Esophagus muscularis mucosa (tissue), 4 donors: ENCODE data around the gene BAAT. TPM values are rescaled to one million over a fixed set of nuclear protein-coding genes. Genes with fewer than 3 reads are reported as not detected.

Source experiments
- DNase-seq: peaks from one replicate; pipeline ENCODE4 v3.0.0-alpha.2; 2017; ENCODE audit errors: extremely low spot score
- H3K27ac ChIP-seq, 4 donors: fragments of 200-600 bp; sonication (generic); replicated peaks in 1 of 4; 1 replicate in 3 of 4; 2 replicates in 1 of 4; pipeline ENCODE4 v1.5.1; 2016 to 2019; ENCODE audit warnings: mild to moderate bottlenecking in 1 of 4
- H3K27me3 ChIP-seq, 4 donors: fragments of 200-600 bp; sonication (generic); one replicate each; pipeline versions ENCODE4 v1.5.1 to v1.6.0; 2016 to 2019
- H3K36me3 ChIP-seq, 4 donors: fragments of 200-600 bp; sonication (generic); one replicate each; pipeline ENCODE4 v1.5.1; 2016 to 2019
- H3K4me1 ChIP-seq, 4 donors: fragments of 200-600 bp; sonication (generic); one replicate each; pipeline ENCODE4 v1.5.1; 2016 to 2019
- H3K4me3 ChIP-seq, 4 donors: fragments of 200-600 bp; sonication (generic); 1 replicate in 2 of 4; 2 replicates in 2 of 4; pipeline ENCODE4 v1.5.1; 2016 to 2019; ENCODE audit warnings: mild to moderate bottlenecking in 4 of 4, moderate library complexity in 1 of 4
- H3K9me3 ChIP-seq, 4 donors: fragments of 200-600 bp; sonication (generic); 1 replicate in 3 of 4; 2 replicates in 1 of 4; pipeline ENCODE4 v1.5.1; 2016 to 2019
- EP300 ChIP-seq: sonication (generic); formaldehyde crosslinking; IDR thresholded peaks from one replicate; pipeline ENCODE4 v1.6.1; 2017; ENCODE audit warnings: antibody characterized with exemption
- POLR2A ChIP-seq: fragments of 450-650 bp; IDR thresholded peaks from one replicate; pipeline ENCODE4 v1.6.1; 2017; ENCODE audit warnings: antibody characterized with exemption, moderate library complexity, mild to moderate bottlenecking, low read depth
- POLR2AphosphoS5 ChIP-seq, 2 donors: sonication (generic); formaldehyde crosslinking; IDR thresholded peaks; one replicate each; pipeline ENCODE4 v1.6.1; 2017; ENCODE audit warnings: antibody characterized with exemption in 2 of 2
- WGBS: methylation state at CpG from one replicate; pipeline ENCODE4 v1.1.5; 2018; 5-methylcytosine and 5-hydroxymethylcytosine counted together
- intact Hi-C: fragments of 100-400 bp; cut with DNase I; formaldehyde crosslinking; loops from one replicate; pipeline ENCODE4 v1.15.1; 2023
- total RNA-seq, 4 donors: library from RNA; depleted of rRNA; stranded (reverse); fragments of >200 nt; gene quantifications; one replicate each; pipeline versions ENCODE4 v1.1.0 to v1.2.1, GENCODE V29; 2016
- TF ChIP-seq, protein P1 (sequence below), 3 experiments: fragments of 200-600 bp in 2 of 3; fragments of 450-650 bp in 1 of 3; sonication (generic) in 2 of 3; IDR thresholded peaks; one replicate each; pipeline ENCODE4 v1.5.1; 2017 to 2019; ENCODE audit warnings: antibody characterized with exemption in 3 of 3, mild to moderate bottlenecking in 2 of 3, moderate library complexity in 1 of 3

Gene BAAT
- total RNA-seq, 4 donors from 2014 or later: not detected

DNA sequence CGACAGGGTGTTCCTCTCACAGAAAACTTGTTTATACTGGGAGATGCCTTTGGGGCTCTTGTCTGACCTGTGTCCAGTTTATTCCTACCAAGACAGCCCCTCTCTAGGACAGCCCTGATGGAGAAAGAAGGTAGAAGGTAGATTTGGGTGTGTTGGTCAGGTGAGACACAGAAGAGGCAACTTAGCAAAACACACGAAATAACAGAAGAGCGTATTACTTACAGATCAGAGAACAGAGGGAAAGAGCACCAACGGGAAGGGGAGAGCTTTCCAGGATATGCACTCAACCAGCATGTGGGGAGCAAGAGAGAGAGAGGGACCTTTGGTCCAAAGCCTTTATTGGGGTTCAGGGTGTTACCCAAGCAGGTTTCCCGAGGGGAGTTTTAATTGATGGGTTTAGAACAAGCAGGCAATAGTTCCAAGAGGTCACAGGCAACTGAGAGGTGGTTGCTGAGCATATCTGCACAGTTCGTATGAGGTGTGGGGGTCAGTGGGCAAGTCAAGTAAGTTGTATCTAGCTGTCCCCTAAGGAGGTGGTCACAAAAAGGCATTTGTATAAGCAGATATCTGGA is 31.8 kb downstream of the BAAT start:
- intact Hi-C loops: no loop called here
- WGBS: 76% methylated on average over 6 of the region's 6 CpGs
- no peak for TF ChIP-seq POLR2A
- TF ChIP-seq POLR2AphosphoS5 (IDR thresholded peaks at IDR 0.05): no peak
- TF ChIP-seq, protein P1, sequence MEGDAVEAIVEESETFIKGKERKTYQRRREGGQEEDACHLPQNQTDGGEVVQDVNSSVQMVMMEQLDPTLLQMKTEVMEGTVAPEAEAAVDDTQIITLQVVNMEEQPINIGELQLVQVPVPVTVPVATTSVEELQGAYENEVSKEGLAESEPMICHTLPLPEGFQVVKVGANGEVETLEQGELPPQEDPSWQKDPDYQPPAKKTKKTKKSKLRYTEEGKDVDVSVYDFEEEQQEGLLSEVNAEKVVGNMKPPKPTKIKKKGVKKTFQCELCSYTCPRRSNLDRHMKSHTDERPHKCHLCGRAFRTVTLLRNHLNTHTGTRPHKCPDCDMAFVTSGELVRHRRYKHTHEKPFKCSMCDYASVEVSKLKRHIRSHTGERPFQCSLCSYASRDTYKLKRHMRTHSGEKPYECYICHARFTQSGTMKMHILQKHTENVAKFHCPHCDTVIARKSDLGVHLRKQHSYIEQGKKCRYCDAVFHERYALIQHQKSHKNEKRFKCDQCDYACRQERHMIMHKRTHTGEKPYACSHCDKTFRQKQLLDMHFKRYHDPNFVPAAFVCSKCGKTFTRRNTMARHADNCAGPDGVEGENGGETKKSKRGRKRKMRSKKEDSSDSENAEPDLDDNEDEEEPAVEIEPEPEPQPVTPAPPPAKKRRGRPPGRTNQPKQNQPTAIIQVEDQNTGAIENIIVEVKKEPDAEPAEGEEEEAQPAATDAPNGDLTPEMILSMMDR (IDR thresholded peaks at IDR 0.05): no peak
- no peak for TF ChIP-seq EP300
- no peak overlapping the region for H3K4me3 ChIP-seq
- DNase-seq: no peak
- H3K36me3 ChIP-seq: no peaks in the 10 kb centered on the region
- no peaks in the 10 kb centered on the region for H3K27me3 ChIP-seq
- no peaks in the 10 kb centered on the region for H3K9me3 ChIP-seq
- H3K4me1 ChIP-seq: no peaks in the 10 kb centered on the region
- no peak overlapping the region for H3K27ac ChIP-seq

DNA sequence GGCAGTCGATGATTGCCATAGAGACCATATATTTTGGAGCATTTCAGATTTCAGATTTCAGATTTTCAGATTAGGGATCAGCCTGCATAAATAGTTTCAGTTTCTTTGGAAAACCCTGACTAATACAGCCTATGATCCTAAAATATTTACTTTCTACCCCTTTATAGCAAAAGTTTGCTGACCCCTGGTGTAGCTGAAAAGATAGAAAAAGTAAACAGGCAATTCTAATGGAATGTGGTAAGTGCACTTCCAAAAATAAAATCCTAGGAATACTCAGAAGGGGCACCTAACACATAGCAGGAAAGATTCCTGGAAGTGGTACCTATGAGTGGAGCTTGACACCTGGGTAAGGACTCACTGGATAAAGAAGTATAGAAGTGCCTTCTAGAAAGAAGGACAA is 34.5 kb downstream of the BAAT start:
- H3K36me3 ChIP-seq: no peaks in the 10 kb centered on the region
- H3K27me3 ChIP-seq: no peaks in the 10 kb centered on the region
- WGBS: 76% methylated on average over 1 of the region's 1 CpG
- H3K4me1 ChIP-seq: no peaks in the 10 kb centered on the region
- H3K4me3 ChIP-seq: no peak overlapping the region
- intact Hi-C loops: no loop called here
- DNase-seq: no peak
- no peaks in the 10 kb centered on the region for H3K9me3 ChIP-seq
- no peak overlapping the region for H3K27ac ChIP-seq
- no peak for TF ChIP-seq POLR2A
- TF ChIP-seq, protein P1 (IDR thresholded peaks at IDR 0.05): no peak
- no peak for TF ChIP-seq EP300
- no peak for TF ChIP-seq POLR2AphosphoS5 (IDR thresholded peaks at IDR 0.05)

DNA sequence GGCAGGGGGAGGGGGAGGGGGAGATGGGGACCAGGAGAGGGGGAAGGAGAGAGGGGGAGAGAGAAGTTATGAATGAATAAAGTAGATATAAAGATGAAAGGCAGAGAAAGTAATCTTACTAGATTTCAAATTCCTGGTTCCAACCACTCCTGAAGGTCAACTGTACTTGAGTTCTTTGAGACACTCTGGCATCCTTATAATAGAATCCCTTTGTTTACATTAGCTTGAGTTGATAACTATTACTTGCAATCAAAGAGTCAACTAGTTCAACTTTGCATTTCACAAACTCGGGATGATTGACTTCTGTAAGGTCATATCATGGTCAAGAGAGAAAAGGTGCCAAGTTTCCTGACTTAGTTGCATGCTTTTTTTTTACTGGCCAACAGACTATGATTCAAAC is 42.2 kb downstream of the BAAT start:
- whole genome bisulfite sequencing: 46% methylated on average over 1 of the region's 1 CpG
- no peaks in the 10 kb centered on the region for H3K4me1 ChIP-seq
- no peak overlapping the region for H3K4me3 ChIP-seq
- intact Hi-C loops: no loop called here
- H3K9me3 ChIP-seq: no peaks in the 10 kb centered on the region
- no peak overlapping the region for H3K27ac ChIP-seq
- TF ChIP-seq, protein P1 (IDR thresholded peaks at IDR 0.05): no peak
- TF ChIP-seq EP300: no peak
- TF ChIP-seq POLR2A: no peak
- no peak for TF ChIP-seq POLR2AphosphoS5 (IDR thresholded peaks at IDR 0.05)
- no peaks in the 10 kb centered on the region for H3K36me3 ChIP-seq
- no peaks in the 10 kb centered on the region for H3K27me3 ChIP-seq
- no peak for DNase-seq

DNA sequence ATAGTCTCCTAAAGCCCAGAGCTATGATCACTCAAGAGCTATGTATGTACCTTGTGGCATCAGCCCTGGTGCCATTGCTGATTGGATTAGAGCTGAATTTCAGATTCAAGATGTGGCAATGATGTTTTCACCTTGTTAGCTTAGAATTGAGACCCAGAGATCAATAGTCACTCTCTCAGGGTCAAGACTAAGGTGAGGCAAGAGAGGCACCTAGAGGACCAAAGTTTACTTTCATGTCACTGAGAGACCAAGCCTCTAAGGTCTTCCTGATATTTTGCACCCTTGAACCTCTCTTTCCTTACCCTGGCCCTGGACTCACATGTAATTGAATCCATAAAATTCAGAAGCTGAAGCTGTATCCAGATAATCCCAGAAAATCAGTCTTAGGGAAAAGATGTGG is 42.8 kb downstream of the BAAT start:
- intact Hi-C loops: no loop called here
- no peaks in the 10 kb centered on the region for H3K9me3 ChIP-seq
- TF ChIP-seq, protein P1 (IDR thresholded peaks at IDR 0.05): no peak
- TF ChIP-seq POLR2AphosphoS5 (IDR thresholded peaks at IDR 0.05) (no peak), EP300 (no peak), POLR2A (no peak)
- no peaks in the 10 kb centered on the region for H3K27me3 ChIP-seq
- no peaks in the 10 kb centered on the region for H3K4me1 ChIP-seq
- no peak for DNase-seq
- no peak overlapping the region for H3K4me3 ChIP-seq
- H3K36me3 ChIP-seq: no peaks in the 10 kb centered on the region
- no peak overlapping the region for H3K27ac ChIP-seq

DNA sequence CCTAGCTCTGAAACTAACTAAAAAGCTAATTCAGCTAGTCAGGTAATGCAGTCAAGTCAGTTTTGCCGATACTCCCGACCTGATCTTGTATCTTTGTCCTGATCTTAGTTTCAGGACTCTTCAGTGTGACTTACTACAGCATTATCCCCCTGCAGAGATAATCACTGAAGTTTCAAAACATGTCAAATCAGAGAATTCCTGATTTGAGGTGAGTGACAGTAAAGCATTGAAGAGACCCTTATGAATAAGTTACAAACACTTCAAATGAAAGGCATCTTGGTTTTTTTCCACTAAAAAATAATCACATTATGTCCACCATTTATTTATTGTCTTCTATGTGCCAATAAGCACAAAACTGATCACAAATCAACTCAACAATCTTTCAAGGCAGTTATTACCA is 47.6 kb downstream of the BAAT start:
- H3K9me3 ChIP-seq: no peaks in the 10 kb centered on the region
- TF ChIP-seq, protein P1 (IDR thresholded peaks at IDR 0.05): no peak
- H3K36me3 ChIP-seq: no peaks in the 10 kb centered on the region
- no peak overlapping the region for H3K4me3 ChIP-seq
- H3K27ac ChIP-seq: no peak overlapping the region
- 91% methylated on average over 2 of the region's 2 CpGs for WGBS
- no peaks in the 10 kb centered on the region for H3K27me3 ChIP-seq
- H3K4me1 ChIP-seq: peaks cover 0 to 6% (median 3%) of the 10 kb centered on the region in 4 donors
- intact Hi-C loops: no loop called here
- DNase-seq: no peak
